PC-3 (cell line): ENCODE measurements around the gene PSRC1. TPM values are rescaled to one million over a fixed set of nuclear protein-coding genes. Genes with fewer than 3 reads are reported as not detected.

Experiments
- ATAC-seq: fragments of 200-7000 bp; cut with Tn5 transposase; 2 replicates; pipeline ENCODE4 v1.9.1; 2020; ENCODE audit warnings: mild to moderate bottlenecking, moderate library complexity
- BruUV-seq: library from RNA; stranded (reverse); fragments of 400-500 nt; replicated peaks from 2 replicates; lab custom pipeline; 2021; lab: Mats Ljungman, UMichigan
- CTCF ChIA-PET: fragments of 300-600 bp; sonication (Branson Sonifier 250); formaldehyde crosslinking; loops from one replicate; lab custom pipeline; 2022; ENCODE audit warnings: antibody characterized with exemption; lab: Charles Lee
- POLR2A ChIA-PET: fragments of 300-600 bp; sonication (Branson Sonifier 250); formaldehyde crosslinking; loops from one replicate; lab custom pipeline; 2022; ENCODE audit warnings: antibody characterized with exemption; ENCODE audit not compliant: unreplicated experiment; lab: Charles Lee
- DNase-seq: peaks from one replicate; pipeline ENCODE4 v3.0.0-alpha.2; 2015
- H2AFZ ChIP-seq: fragments of 300-600 bp; sonication (generic); 2 replicates; pipeline ENCODE4 v1.6.0; 2016; ENCODE audit warnings: antibody characterized with exemption, low read length
- H3F3A ChIP-seq: fragments of 300-600 bp; sonication (generic); one replicate; pipeline ENCODE4 v1.6.0; 2017; ENCODE audit warnings: antibody characterized with exemption, low read length, control low read depth, mild to moderate bottlenecking; ENCODE audit not compliant: unreplicated experiment
- H3K27ac ChIP-seq: fragments of 300-600 bp; sonication (generic); 2 replicates; pipeline ENCODE4 v1.5.1; 2016; ENCODE audit warnings: mild to moderate bottlenecking, low read length
- H3K27me3 ChIP-seq: fragments of 300-600 bp; sonication (generic); 2 replicates; pipeline ENCODE4 v1.6.1; 2016; ENCODE audit warnings: low read length, mixed read lengths
- H3K36me3 ChIP-seq: fragments of 300-600 bp; sonication (generic); 2 replicates; pipeline ENCODE4 v1.6.1; 2016; ENCODE audit warnings: low read depth, mixed run types, low read length, mixed read lengths
- H3K4me1 ChIP-seq: fragments of 300-600 bp; sonication (generic); 2 replicates; pipeline ENCODE4 v1.5.1; 2016; ENCODE audit warnings: low read length; ENCODE audit not compliant: insufficient read depth
- H3K4me2 ChIP-seq: fragments of 300-600 bp; sonication (generic); 2 replicates; pipeline ENCODE4 v1.6.0; 2016; ENCODE audit warnings: low read length
- H3K4me3 ChIP-seq: fragments of 300-600 bp; sonication (generic); 2 replicates; pipeline ENCODE4 v1.5.1; 2016; ENCODE audit warnings: mild to moderate bottlenecking, low read length, mixed read lengths
- H3K79me2 ChIP-seq: fragments of 300-600 bp; sonication (generic); 2 replicates; pipeline ENCODE4 v1.6.1; 2017; ENCODE audit warnings: low read length, mixed read lengths
- H3K9ac ChIP-seq: fragments of 300-600 bp; sonication (generic); 2 replicates; pipeline ENCODE4 v1.6.0; 2016; ENCODE audit warnings: mild to moderate bottlenecking, low read length
- H3K9me2 ChIP-seq: fragments of 300-600 bp; sonication (generic); replicated peaks from 2 replicates; pipeline ENCODE4 v1.6.1; 2016; ENCODE audit warnings: mixed run types, low read length, mixed read lengths
- H3K9me3 ChIP-seq: fragments of 300-600 bp; sonication (generic); 2 replicates; pipeline ENCODE4 v1.6.1; 2016; ENCODE audit warnings: low read length, mixed read lengths
- H4K20me1 ChIP-seq: fragments of 300-600 bp; sonication (generic); 2 replicates; pipeline ENCODE4 v1.6.1; 2016; ENCODE audit warnings: low read length, mixed read lengths
- CTCF ChIP-seq: fragments of 300-600 bp; sonication (generic); conservative IDR thresholded peaks from 2 replicates; pipeline ENCODE4 v1.5.1; 2017; ENCODE audit warnings: antibody characterized with exemption, low read depth, mild to moderate bottlenecking, low read length
- EZH2 ChIP-seq: fragments of 300-600 bp; sonication (generic); IDR thresholded peaks from one replicate; pipeline ENCODE4 v1.6.1; 2017; ENCODE audit warnings: antibody characterized with exemption, mild to moderate bottlenecking, low read length; ENCODE audit not compliant: unreplicated experiment
- EZH2phosphoT487 ChIP-seq: fragments of 300-600 bp; sonication (generic); IDR thresholded peaks from 2 replicates; pipeline ENCODE4 v1.6.1; 2018; ENCODE audit warnings: mild to moderate bottlenecking, antibody characterized with exemption, low read length, borderline replicate concordance
- intact Hi-C: fragments of 100-400 bp; cut with micrococcal nuclease; formaldehyde crosslinking; loops from 2 replicates; pipeline ENCODE4 v1.9.0; 2023
- total RNA-seq: library from RNA; depleted of rRNA; stranded (reverse); fragments of >200 nt; gene quantifications from 2 replicates; pipeline ENCODE4 v1.2.3, GENCODE V29; 2014

PSRC1 gene
- total RNA-seq, 1 experiment from 2014 or later, result 33.8 TPM

- 0 out of 2 replicates have a peak overlapping the region, but pooled peaks have one; percentile 31 for H2AFZ ChIP-seq
- no peak overlapping the region for H3K9ac ChIP-seq
- no peak overlapping the region for H3K4me3 ChIP-seq
- TF ChIP-seq EZH2 (no peak), CTCF (no peak), EZH2phosphoT487 (no peak)
- ATAC-seq (peak; percentile 55), DNase-seq (peak; percentile 48)
- no peaks in the 10 kb centered on the region for H3K9me2 ChIP-seq
- H3K27me3 ChIP-seq, result no peaks in the 10 kb centered on the region
- H3K36me3 ChIP-seq, result peaks cover 36% of the 10 kb centered on the region
- peak overlapping the region; percentile 66 for H3K27ac ChIP-seq
- POLR2A ChIA-PET, result no interaction called here
- H3K4me2 ChIP-seq, result peak overlapping the region; percentile 58
- no TSS peak for BruUV-seq
- H4K20me1 ChIP-seq, result no peaks in the 10 kb centered on the region
- no peaks in the 10 kb centered on the region for H3K79me2 ChIP-seq
- H3K4me1 ChIP-seq, result peaks cover 14% of the 10 kb centered on the region
- CTCF ChIA-PET, result interaction anchor here (0.6 to 1.1 kb wide), 2 partner anchors 39 to 158 kb away, joined by 3 to 4 read pairs; partner anchors contain the start of gene SORT1
- no peaks in the 10 kb centered on the region for H3F3A ChIP-seq
- intact Hi-C loops, result loop anchor here (1.0 kb wide), 1 partner anchor 9 kb away; the partner anchor contains the start of gene CELSR2
- H3K9me3 ChIP-seq, result no peaks in the 10 kb centered on the region
Observed at GRCh38 chr1:109240158-109241152, 42.5 kb downstream of the PSRC1 start.

GRCh38 chr1:109239409-109240068 lies 43.4 kb downstream of the PSRC1 start:
- no peaks in the 10 kb centered on the region for H3K27me3 ChIP-seq
- no peaks in the 10 kb centered on the region for H3K9me2 ChIP-seq
- no peaks in the 10 kb centered on the region for H4K20me1 ChIP-seq
- H3K9me3 ChIP-seq, result no peaks in the 10 kb centered on the region
- no peak overlapping the region for H2AFZ ChIP-seq
- no peak overlapping the region for H3K4me2 ChIP-seq
- peaks cover 14% of the 10 kb centered on the region for H3K4me1 ChIP-seq
- ATAC-seq, result peak; percentile 46
- BruUV-seq, result no TSS peak
- H3K9ac ChIP-seq, result no peak overlapping the region
- POLR2A ChIA-PET, result no interaction called here
- H3F3A ChIP-seq, result no peaks in the 10 kb centered on the region
- peak overlapping the region; percentile 66 for H3K27ac ChIP-seq
- H3K79me2 ChIP-seq, result no peaks in the 10 kb centered on the region
- H3K4me3 ChIP-seq, result no peak overlapping the region
- CTCF ChIA-PET, result interaction anchor here (0.6 to 1.5 kb wide), 6 partner anchors 24 to 416 kb away, joined by 3 to 6 read pairs (median 4); partner anchors contain the start of gene SORT1
- peak; percentile 46 for DNase-seq
- TF ChIP-seq EZH2phosphoT487 (no peak), EZH2 (no peak), CTCF (peak; percentile 62)
- peaks cover 43% of the 10 kb centered on the region for H3K36me3 ChIP-seq
- intact Hi-C loops, result no loop called here
